Left kidney (tissue), 2 donors: ENCODE measurements around the gene RIOK3. TPM values are rescaled to one million over a fixed set of nuclear protein-coding genes. Genes with fewer than 3 reads are reported as not detected.
"Not testable (repeated sequence)": the region's sequence is repeated elsewhere in the genome, so short reads cannot be mapped to it uniquely, and the experiment has no call there.

ENCODE experiments used
- DNase-seq: peaks from one replicate; pipeline ENCODE4 v3.0.0-alpha.2; 2013
- polyA plus RNA-seq: library from polyadenylated mRNA; unstranded; fragments of 120-200 nt; gene quantifications from one replicate; pipeline ENCODE4 v1.2.1, GENCODE V29; 2013; ENCODE audit not compliant: insufficient read length

Gene RIOK3
- polyA plus RNA-seq, 1 donor: 98.1 TPM

- no peak for DNase-seq
Measured at GRCh38 chr18:23450022-23450421, 3.1 kb upstream of the RIOK3 start.

GRCh38 chr18:23451011-23451410 lies 2.1 kb upstream of the RIOK3 start:
- no peak for DNase-seq

DNA sequence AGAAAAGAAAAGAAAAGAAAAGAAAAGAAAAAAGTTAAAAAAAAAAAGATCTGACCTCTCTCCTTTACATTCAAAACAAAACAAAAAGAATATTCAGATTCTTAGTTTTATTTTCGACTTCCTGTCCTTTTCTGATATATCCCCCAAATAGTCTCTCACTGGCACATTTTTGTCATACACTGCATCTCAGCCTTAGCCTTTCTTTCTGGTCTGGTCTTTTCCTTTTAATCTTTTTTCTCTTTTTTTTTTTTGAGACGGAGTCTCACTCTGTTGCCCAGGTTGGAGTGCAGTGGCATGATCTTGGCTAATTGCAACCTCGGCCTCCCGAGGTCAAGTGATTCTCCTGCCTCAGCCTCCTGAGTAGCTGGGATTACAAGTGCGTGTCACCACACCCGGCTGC lies 1.6 kb upstream of the RIOK3 start:
- DNase-seq: no peak

DNA sequence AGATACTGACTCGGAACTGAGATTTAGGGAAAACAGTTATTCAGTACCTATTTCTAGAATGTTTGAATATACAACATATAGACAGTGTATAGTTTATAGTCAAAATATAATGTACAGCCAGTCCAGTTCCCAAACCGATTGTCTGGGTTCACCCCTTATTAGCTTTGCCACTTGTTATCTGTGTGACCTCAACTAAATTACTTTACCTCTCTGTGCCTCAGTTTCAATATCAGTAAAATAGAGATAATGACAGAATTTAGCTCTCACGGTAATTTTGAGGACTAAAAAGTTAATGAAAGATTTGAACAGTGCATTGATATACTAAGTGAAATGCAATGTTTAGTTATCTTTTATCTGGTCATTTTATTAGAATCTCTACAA lies 750 bp upstream of the RIOK3 start:
- no peak for DNase-seq

GRCh38 chr18:23453680-23454058 lies 582 bp downstream of the RIOK3 start:
- DNase-seq: no peak

- no peak for DNase-seq
Measured at GRCh38 chr18:23456835-23457234, 3.7 kb downstream of the RIOK3 start.

DNA sequence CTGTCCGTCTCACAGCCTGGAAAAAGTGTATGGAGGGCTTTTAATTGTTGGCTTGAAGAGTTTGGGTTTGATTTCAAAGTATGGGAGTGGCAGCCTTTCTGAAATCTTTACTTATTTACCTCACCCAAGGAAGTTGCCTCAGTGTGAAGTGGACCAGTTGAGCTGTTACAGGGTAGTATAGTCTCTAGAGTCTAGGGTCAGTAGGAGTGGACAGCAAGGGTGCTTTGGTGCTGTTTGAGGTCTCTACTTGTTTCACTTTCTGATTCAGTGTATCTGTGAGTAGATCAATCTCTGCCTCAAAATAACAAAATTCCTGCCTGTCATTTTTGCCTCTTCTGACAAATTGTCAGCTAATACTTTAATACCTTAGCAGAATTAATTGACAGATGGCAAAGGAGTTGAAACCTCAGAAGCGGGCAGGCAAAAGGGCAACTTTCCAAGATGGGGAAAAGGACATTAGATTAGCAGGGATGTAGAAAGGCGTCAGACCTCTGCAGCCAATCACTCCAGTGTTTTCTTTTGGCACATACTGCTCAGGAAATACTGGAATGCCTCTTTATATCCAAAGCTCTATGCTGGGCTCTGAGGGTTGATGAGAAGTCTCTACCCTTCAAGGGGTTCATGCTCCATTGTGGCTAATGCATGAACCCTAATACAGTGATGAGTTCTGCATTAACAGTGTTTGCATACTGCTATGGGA lies 5.9 kb downstream of the RIOK3 start:
- no peak for DNase-seq

DNA sequence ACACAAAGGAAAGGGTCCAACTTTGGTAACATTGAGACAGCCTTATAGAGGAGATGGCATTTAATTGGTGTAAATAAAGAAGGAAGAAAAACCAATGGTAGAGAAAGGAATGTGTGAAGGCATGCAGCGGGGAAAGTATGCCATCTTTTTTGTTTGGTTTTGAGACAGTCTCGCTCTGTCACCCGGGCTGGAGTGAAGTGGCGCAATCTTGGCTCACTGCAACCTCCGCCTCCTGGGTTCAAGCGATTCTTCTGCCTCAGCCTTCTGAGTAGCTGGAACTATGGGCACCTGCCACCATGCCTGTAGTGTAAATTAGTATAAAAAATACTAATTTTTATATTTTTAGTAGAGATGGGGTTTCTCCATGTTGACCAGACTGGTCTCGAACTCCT lies 6.4 kb downstream of the RIOK3 start:
- no peak for DNase-seq

DNA sequence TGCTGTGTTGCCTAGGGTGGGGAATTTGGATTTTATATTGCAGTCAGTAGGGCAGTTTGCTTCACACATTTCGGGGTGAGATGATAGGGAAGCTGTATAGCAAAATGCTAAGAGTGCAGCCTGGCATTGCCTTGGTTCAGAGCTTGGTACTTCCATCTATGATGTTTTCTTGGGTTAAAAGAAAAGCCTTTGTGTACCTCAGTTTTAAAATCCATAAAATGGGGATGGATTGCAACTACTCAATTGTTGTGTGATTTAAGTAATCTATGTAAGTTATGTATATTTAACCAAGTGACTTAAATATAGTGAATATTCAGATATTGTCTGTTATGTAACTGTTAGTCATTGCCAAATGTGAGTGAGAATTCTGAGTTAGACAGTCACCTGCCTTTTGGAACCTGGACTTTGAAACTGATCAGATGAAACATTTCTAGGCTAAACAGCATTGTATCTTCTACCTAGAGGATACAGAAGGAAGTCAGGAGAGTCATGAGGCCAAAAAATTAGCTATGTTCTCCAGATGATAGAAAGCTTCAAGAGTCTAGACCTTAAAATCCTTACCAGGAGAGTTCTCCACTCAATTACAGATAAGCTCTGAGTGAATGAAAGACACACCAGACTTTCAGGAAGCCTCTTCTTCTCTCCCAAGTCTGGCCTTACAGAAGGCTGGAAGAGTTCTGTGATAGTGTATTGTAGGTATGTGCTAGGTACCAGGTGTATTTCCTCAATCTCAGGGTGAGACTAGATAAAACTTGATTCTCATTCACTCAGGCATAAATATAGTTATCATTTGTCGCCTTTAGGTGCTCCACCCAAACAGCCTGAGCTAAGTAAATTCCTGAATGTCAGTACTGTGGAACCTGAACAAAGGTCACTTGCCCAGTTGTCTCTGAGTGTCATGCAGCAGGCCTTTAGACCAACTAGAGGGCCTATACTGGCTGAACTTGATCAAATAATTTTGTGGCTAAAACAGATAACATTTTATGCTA lies 7.5 kb downstream of the RIOK3 start:
- DNase-seq: no peak

DNA sequence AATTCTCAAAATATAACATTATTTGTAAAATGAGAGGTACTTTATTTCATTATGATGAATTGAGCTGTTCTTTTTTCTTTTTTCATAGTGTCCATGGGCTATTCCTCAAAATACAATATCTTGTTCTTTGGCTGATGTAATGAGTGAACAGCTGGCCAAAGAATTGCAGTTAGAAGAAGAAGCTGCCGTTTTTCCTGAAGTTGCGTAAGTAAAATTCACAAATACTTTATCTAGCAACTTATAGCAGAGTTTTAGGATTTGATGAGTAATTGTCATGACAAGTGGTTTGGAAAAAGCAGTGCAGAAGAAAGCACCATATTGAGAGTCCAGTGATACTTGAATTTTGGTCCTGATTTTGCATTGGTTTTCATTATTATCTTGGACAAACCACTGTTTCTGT lies 9.8 kb downstream of the RIOK3 start:
- no peak for DNase-seq

GRCh38 chr18:23468753-23469459 lies 15.8 kb downstream of the RIOK3 start:
- DNase-seq: no peak

DNA sequence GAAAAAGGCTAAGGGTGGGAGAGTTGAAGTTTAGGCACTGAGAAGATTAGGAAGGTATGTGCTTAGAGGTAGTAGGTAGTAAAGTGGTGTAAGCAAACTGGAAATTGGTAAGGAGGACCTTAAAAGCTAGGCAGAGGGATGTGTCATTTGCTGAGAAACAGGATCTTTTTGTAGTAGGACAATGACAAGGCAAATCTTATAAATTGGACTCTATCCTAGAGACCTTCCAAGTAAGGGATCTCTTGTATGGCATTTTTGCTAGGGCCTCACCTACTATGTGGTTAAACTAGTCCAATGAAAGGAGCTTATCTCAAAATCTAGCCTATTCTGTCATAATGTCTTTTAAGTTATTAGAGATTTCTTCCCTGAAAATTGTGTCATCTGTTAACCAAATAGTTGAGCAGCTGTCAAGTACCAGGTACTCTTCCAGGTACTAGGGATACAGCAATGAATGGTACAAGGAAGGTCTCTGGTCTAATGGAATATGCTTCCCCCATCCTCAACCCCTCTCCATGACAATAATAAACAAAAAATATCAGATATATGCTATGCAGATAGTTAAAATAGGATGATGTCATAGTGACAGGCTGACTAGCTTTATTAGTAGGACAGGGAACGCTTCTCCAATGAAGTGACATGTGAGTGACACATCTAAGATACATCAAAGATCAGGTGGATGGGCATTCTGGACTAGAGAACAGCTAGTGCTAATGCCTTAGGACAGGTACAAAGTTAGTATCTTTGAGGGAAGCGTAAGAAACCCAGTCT lies 17.7 kb downstream of the RIOK3 start:
- no peak for DNase-seq

DNA sequence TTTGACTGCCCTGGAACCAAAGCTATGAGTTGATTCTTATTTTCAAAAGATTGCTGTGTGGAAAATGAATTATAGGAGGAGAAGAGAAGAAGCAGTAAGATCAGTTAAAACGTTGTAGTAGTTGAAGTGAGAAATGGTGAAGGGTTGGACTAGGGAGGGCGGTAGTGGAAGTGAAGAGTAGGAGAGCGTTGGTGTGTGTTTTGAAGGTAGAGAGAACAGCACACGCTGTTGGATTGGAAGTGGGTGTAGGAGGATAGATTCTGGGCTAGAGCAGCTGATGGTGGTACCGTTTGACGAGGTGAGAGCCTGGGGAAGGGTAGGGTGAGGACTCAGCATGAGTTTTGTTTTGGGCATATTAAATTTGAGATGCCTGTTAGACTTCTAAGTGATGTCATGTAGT lies 18.4 kb downstream of the RIOK3 start:
- no peak for DNase-seq

GRCh38 chr18:23479829-23480505 lies 26.9 kb downstream of the RIOK3 start:
- no peak for DNase-seq

DNA sequence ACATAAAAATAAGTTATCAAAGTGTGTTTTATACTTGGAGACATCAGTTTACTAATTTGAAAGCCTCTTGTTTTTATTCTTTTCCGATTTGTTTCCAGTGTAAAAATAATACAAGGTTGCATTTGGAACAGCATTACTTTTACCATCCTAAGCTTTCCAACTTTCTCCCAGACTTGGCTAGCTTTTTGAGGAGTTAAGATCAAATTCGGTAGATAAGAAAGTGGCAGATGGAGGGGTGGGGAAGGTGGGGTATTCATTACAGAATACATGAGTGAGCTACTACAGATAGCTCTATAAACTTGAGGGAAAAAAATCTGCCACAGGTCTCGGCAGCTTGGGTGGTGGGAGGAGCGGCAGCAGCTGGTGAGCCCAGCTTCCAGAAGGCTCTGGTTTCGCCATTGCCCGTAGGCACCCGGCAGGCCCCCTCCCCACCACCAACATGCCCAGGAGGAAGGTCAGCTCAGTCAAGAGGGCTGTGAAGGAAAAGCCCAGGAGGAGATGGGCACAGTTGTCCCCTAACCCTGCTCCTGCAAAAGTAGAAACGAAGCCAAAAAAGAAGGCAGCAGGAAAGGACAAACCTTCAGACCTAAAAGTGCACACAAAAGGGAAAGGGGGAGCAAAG lies 31.6 kb downstream of the RIOK3 start:
- no peak for DNase-seq

GRCh38 chr18:23485386-23485785 lies 32.3 kb downstream of the RIOK3 start:
- DNase-seq: no peak

GRCh38 chr18:23487738-23488570 lies 34.9 kb downstream of the RIOK3 start:
- no peak for DNase-seq

GRCh38 chr18:23489586-23489985 lies 36.5 kb downstream of the RIOK3 start:
- DNase-seq: not testable (repeated sequence)

GRCh38 chr18:23493654-23494053 lies 40.6 kb downstream of the RIOK3 start:
- no peak for DNase-seq

GRCh38 chr18:23494992-23495391 lies 41.9 kb downstream of the RIOK3 start:
- DNase-seq: no peak
